Astrocyte of the spinal cord (primary cell): Measurements from ENCODE around the gene TMEM54.

Experiments
- DNase-seq: peaks from one replicate; pipeline ENCODE4 v3.0.0; 2011; ENCODE audit warnings: low read depth, low spot score
- H3K4me3 ChIP-seq: 2 replicates; pipeline ENCODE4 v1.5.1; 2011; ENCODE audit warnings: low read depth, mild to moderate bottlenecking, low read length, moderate library complexity
- in situ Hi-C: cut with HindIII; loops from 2 replicates; pipeline ENCODE4 v1.10.0; 2017; ENCODE audit warnings: low sequenced_read_pairs
- TF ChIP-seq, protein P1 (sequence below): IDR thresholded peaks from 2 replicates; pipeline ENCODE4 v1.5.1; 2012; ENCODE audit warnings: low read depth, mild to moderate bottlenecking, low read length, inconsistent platforms

TMEM54 gene

DNA sequence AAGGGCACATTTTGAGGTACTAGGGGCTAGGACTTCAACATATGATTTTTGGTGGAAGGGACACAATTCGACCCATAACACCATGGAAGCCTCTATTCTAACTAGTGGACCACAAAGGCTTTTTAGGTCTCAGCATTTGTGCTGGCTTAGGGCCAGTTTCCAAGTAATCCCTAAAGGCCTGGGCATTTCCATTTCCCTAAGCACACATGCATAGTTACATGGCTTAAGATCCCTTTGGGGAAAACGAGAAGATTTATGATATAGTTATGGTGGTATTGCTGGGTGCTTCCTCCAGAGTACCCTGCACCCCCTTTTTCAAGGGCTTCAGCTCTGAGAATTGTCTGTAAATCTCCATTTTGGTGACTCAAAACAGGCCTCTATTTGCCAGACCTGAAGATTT lies 28.2 kb upstream of the TMEM54 start:
- in situ Hi-C loops = no loop called here
- TF ChIP-seq, protein P1, sequence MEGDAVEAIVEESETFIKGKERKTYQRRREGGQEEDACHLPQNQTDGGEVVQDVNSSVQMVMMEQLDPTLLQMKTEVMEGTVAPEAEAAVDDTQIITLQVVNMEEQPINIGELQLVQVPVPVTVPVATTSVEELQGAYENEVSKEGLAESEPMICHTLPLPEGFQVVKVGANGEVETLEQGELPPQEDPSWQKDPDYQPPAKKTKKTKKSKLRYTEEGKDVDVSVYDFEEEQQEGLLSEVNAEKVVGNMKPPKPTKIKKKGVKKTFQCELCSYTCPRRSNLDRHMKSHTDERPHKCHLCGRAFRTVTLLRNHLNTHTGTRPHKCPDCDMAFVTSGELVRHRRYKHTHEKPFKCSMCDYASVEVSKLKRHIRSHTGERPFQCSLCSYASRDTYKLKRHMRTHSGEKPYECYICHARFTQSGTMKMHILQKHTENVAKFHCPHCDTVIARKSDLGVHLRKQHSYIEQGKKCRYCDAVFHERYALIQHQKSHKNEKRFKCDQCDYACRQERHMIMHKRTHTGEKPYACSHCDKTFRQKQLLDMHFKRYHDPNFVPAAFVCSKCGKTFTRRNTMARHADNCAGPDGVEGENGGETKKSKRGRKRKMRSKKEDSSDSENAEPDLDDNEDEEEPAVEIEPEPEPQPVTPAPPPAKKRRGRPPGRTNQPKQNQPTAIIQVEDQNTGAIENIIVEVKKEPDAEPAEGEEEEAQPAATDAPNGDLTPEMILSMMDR = no peak
- no peak for DNase-seq
- H3K4me3 ChIP-seq = no peak overlapping the region

DNA sequence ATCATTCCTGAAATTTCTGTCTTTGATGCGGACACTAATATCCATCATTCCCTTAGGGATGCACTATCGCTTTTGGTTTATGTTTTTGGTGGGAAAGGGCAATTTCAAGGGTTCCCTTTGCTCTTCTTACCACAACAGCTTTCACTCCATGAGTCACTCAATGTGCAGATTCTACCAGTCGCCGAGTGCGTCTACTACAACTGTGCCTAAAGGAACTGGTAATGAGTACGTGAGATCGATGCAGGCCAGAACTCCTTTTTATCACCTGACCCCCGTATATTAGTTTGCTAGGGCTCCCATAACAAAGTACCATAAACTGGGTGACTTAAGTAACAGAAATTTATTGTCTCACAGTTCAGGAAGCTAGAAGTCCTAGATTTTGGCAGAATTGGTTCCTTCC lies 27.5 kb upstream of the TMEM54 start:
- TF ChIP-seq, protein P1 = no peak
- no peak for DNase-seq
- H3K4me3 ChIP-seq = no peak overlapping the region
- in situ Hi-C loops = no loop called here

GRCh38 chr1:32928285-32928684 lies 27.1 kb upstream of the TMEM54 start:
- TF ChIP-seq, protein P1 = no peak
- no peak for DNase-seq
- in situ Hi-C loops = no loop called here
- no peak overlapping the region for H3K4me3 ChIP-seq

GRCh38 chr1:32927441-32927840 lies 26.3 kb upstream of the TMEM54 start:
- in situ Hi-C loops = no loop called here
- TF ChIP-seq, protein P1 = no peak
- no peak overlapping the region for H3K4me3 ChIP-seq
- no peak for DNase-seq

GRCh38 chr1:32926562-32926961 lies 25.4 kb upstream of the TMEM54 start:
- in situ Hi-C loops = no loop called here
- DNase-seq = no peak
- TF ChIP-seq, protein P1 = no peak
- no peak overlapping the region for H3K4me3 ChIP-seq

- DNase-seq = peak; percentile 22
- H3K4me3 ChIP-seq = no peak overlapping the region
- in situ Hi-C loops = no loop called here
- TF ChIP-seq, protein P1 = no peak
These were observed 24.4 kb upstream of the TMEM54 start for GRCh38 chr1:32925403-32926162.
